CD14-positive monocyte (primary cell): ENCODE data around the gene ZNF606. TPM values are rescaled to one million over a fixed set of nuclear protein-coding genes. Genes with fewer than 3 reads are reported as not detected.

ENCODE experiments used
- DNase-seq, 3 donors: peaks; one replicate each; pipeline ENCODE4 v3.0.0-alpha.2; 2011 to 2022
- H2AFZ ChIP-seq: 2 replicates; pipeline ENCODE4 v1.6.0; 2012; ENCODE audit warnings: mild to moderate bottlenecking, low read depth, low read length, inconsistent platforms; ENCODE audit not compliant: insufficient read depth, poor library complexity, severe bottlenecking
- H3K27ac ChIP-seq, 2 donors: 1 replicate in 1 of 2; 2 replicates in 1 of 2; pipeline ENCODE4 v1.5.1; 2012 to 2013; ENCODE audit warnings: low read length in 2 of 2, control low read depth in 1 of 2, inconsistent platforms in 1 of 2, low read depth in 1 of 2, mild to moderate bottlenecking in 1 of 2
- H3K27me3 ChIP-seq, 2 donors: one replicate each; pipeline versions ENCODE4 v1.6.0 to v1.6.1; 2011 to 2013; ENCODE audit warnings: low read length in 2 of 2; ENCODE audit not compliant: control insufficient read depth in 2 of 2, insufficient read depth in 2 of 2
- H3K36me3 ChIP-seq, 2 donors: replicated peaks in 1 of 2; 1 replicate in 1 of 2; 2 replicates in 1 of 2; pipeline versions ENCODE4 v1.5.1 to v1.6.1; 2012 to 2013; ENCODE audit warnings: low read length in 2 of 2, control low read depth in 1 of 2, inconsistent platforms in 1 of 2, mild to moderate bottlenecking in 1 of 2; ENCODE audit not compliant: insufficient read depth in 2 of 2, control insufficient read depth in 1 of 2
- H3K4me1 ChIP-seq, 2 donors: 1 replicate in 1 of 2; 2 replicates in 1 of 2; pipeline versions ENCODE4 v1.5.1 to v1.6.1; 2012 to 2013; ENCODE audit warnings: low read length in 2 of 2, control low read depth in 1 of 2, inconsistent platforms in 1 of 2, mild to moderate bottlenecking in 1 of 2, moderate library complexity in 1 of 2; ENCODE audit not compliant: insufficient read depth in 2 of 2, control insufficient read depth in 1 of 2
- H3K4me2 ChIP-seq: replicated peaks from 2 replicates; pipeline ENCODE3; 2012; ENCODE audit warnings: low read length, moderate library complexity, mild to moderate bottlenecking; ENCODE audit not compliant: poor library complexity, severe bottlenecking; ENCODE audit errors: extremely low read depth
- H3K4me3 ChIP-seq, 3 experiments: fragments of 200-600 bp in 1 of 3; sonication (generic) in 1 of 3; replicated peaks in 1 of 3; 1 replicate in 2 of 3; 2 replicates in 1 of 3; pipeline ENCODE4 v1.5.1; 2011 to 2013; ENCODE audit warnings: low read length in 3 of 3, mild to moderate bottlenecking in 3 of 3, control low read depth in 2 of 3, low read depth in 2 of 3, inconsistent platforms in 1 of 3, moderate library complexity in 1 of 3
- H3K79me2 ChIP-seq: 2 replicates; pipeline ENCODE4 v1.6.0; 2012; ENCODE audit warnings: mild to moderate bottlenecking, control low read depth, inconsistent platforms, low read length, moderate library complexity; ENCODE audit not compliant: insufficient read depth
- H3K9ac ChIP-seq: 2 replicates; pipeline ENCODE4 v1.6.0; 2017; ENCODE audit warnings: low read length, mild to moderate bottlenecking; ENCODE audit not compliant: insufficient read depth, poor library complexity, severe bottlenecking
- H3K9me3 ChIP-seq, 2 donors: replicated peaks in 1 of 2; 1 replicate in 1 of 2; 2 replicates in 1 of 2; pipeline versions ENCODE4 v1.5.1 to v1.6.1; 2012 to 2013; ENCODE audit warnings: low read length in 2 of 2, control low read depth in 1 of 2; ENCODE audit not compliant: control insufficient read depth in 1 of 2, insufficient read depth in 1 of 2
- H4K20me1 ChIP-seq: 2 replicates; pipeline ENCODE4 v1.6.0; 2012; ENCODE audit warnings: mild to moderate bottlenecking, low read length, control low read depth, moderate library complexity; ENCODE audit not compliant: insufficient read depth
- H3K27ac Mint-ChIP-seq, 7 donors: one replicate each; pipeline ENCODE4 v1.8.0; 2020; ENCODE audit warnings: mild to moderate bottlenecking in 7 of 7, mixed read lengths in 7 of 7, moderate library complexity in 6 of 7, inconsistent platforms in 2 of 7
- H3K27me3 Mint-ChIP-seq, 3 donors: one replicate each; pipeline ENCODE4 v1.8.0; 2021 to 2022; ENCODE audit warnings: low read depth in 3 of 3, mild to moderate bottlenecking in 3 of 3, mixed read lengths in 3 of 3, moderate library complexity in 3 of 3, inconsistent platforms in 1 of 3
- H3K36me3 Mint-ChIP-seq, 2 donors: one replicate each; pipeline ENCODE4 v1.8.0; 2020; ENCODE audit warnings: mixed read lengths in 2 of 2, inconsistent platforms in 1 of 2, mild to moderate bottlenecking in 1 of 2
- H3K4me1 Mint-ChIP-seq: one replicate; pipeline ENCODE4 v1.8.0; 2020; ENCODE audit warnings: mild to moderate bottlenecking, mixed read lengths
- H3K4me3 Mint-ChIP-seq, 2 donors: one replicate each; pipeline ENCODE4 v1.8.0; 2020; ENCODE audit warnings: mild to moderate bottlenecking in 2 of 2, mixed read lengths in 2 of 2, moderate library complexity in 1 of 2
- H3K9me3 Mint-ChIP-seq, 7 donors: one replicate each; pipeline ENCODE4 v1.8.0; 2020 to 2022; ENCODE audit warnings: mixed read lengths in 7 of 7, mild to moderate bottlenecking in 6 of 7, moderate library complexity in 6 of 7, inconsistent platforms in 2 of 7
- CTCF ChIP-seq: fragments of 200-600 bp; IDR thresholded peaks from one replicate; pipeline ENCODE4 v1.8.0; 2022; ENCODE audit warnings: antibody characterized with exemption, mild to moderate bottlenecking
- WGBS: methylation state at CpG from one replicate; pipeline ENCODE4 v1.1.5; 2013; ENCODE audit warnings: missing lambda C conversion rate; ENCODE audit not compliant: insufficient coverage; 5-methylcytosine and 5-hydroxymethylcytosine counted together
- intact Hi-C, 2 donors: fragments of 100-400 bp; cut with micrococcal nuclease; formaldehyde crosslinking; loops; one replicate each; pipeline versions ENCODE4 v1.15.0 to v1.15.1; 2023
- polyA plus RNA-seq, 3 donors: library from polyadenylated mRNA; depleted of rRNA in 1 of 3; unstranded in 2 of 3; stranded (reverse) in 1 of 3; fragments of 300-500 nt in 2 of 3; fragments of >200 nt in 1 of 3; fragmentation: Illumina TruSeq in 2 of 3; gene quantifications; 1 replicate in 2 of 3; 2 replicates in 1 of 3; pipeline ENCODE4 v1.2.3, GENCODE V29; 2012 to 2021

ZNF606 gene
- polyA plus RNA-seq, 3 donors = 0.87 to 1.7 (median 1.2) TPM

- H3K27ac Mint-ChIP-seq = no peak overlapping the region
- H3K4me1 Mint-ChIP-seq = peaks cover 2% of the 10 kb centered on the region
- peaks cover 61 to 92% (median 84%) of the 10 kb centered on the region in 7 donors for H3K9me3 Mint-ChIP-seq
- no peaks in the 10 kb centered on the region for H3K36me3 ChIP-seq
- TF ChIP-seq CTCF = no peak
- H3K36me3 Mint-ChIP-seq = peaks cover 0 to 2% of the 10 kb centered on the region in 2 donors
- no peak overlapping the region for H3K9ac ChIP-seq
- H3K27me3 ChIP-seq = peaks cover 0 to 10% of the 10 kb centered on the region in 2 donors
- H3K9me3 ChIP-seq = peaks cover 88 to 93% of the 10 kb centered on the region in 2 donors
- no peak overlapping the region for H3K27ac ChIP-seq
- H3K4me3 ChIP-seq = no peak overlapping the region
- H3K27me3 Mint-ChIP-seq = peaks cover 16 to 31% (median 25%) of the 10 kb centered on the region in 3 donors
- no peak overlapping the region for H3K4me2 ChIP-seq
- no peak overlapping the region for H2AFZ ChIP-seq
- H3K79me2 ChIP-seq = no peaks in the 10 kb centered on the region
- DNase-seq = no peak
- whole genome bisulfite sequencing = 43% methylated on average over 28 of the region's 44 CpGs
- intact Hi-C loops = loop anchor here in 1 of 2 donors (2.0 kb wide), 1 partner anchor 27 kb away; no protein-coding TSS in a partner anchor
- H3K4me1 ChIP-seq = no peaks in the 10 kb centered on the region
- no peaks in the 10 kb centered on the region for H4K20me1 ChIP-seq
- H3K4me3 Mint-ChIP-seq = no peak overlapping the region
Measured at GRCh38 chr19:58037927-58038687, 35.5 kb upstream of the ZNF606 start.

GRCh38 chr19:58035863-58036262 lies 33.2 kb upstream of the ZNF606 start:
- H3K27ac ChIP-seq = no peak overlapping the region
- Mint-ChIP-seq H3K4me1 (peaks cover 2% of the 10 kb centered on the region), H3K27ac (peak overlapping the region in 1 of 7 donors; percentile 28), H3K36me3 (peaks cover 0 to 2% of the 10 kb centered on the region in 2 donors), H3K27me3 (peaks cover 18 to 38% (median 32%) of the 10 kb centered on the region in 3 donors), H3K4me3 (peak overlapping the region in 1 of 2 donors; percentile 1), H3K9me3 (peaks cover 48 to 92% (median 83%) of the 10 kb centered on the region in 7 donors)
- no peaks in the 10 kb centered on the region for H4K20me1 ChIP-seq
- no CpG with 5 or more reads among the region's 8 CpGs for WGBS
- intact Hi-C loops = no loop called here
- H3K27me3 ChIP-seq = peaks cover 0 to 15% of the 10 kb centered on the region in 2 donors
- no peak overlapping the region for H2AFZ ChIP-seq
- H3K4me2 ChIP-seq = no peak overlapping the region
- DNase-seq = no peak
- H3K9ac ChIP-seq = no peak overlapping the region
- no peak for TF ChIP-seq CTCF
- no peaks in the 10 kb centered on the region for H3K79me2 ChIP-seq
- H3K9me3 ChIP-seq = peaks cover 87 to 89% of the 10 kb centered on the region in 2 donors
- no peak overlapping the region for H3K4me3 ChIP-seq
- no peaks in the 10 kb centered on the region for H3K36me3 ChIP-seq
- no peaks in the 10 kb centered on the region for H3K4me1 ChIP-seq
